ENCODE data around the gene SRGAP3.

The SRGAP3 gene

DNA sequence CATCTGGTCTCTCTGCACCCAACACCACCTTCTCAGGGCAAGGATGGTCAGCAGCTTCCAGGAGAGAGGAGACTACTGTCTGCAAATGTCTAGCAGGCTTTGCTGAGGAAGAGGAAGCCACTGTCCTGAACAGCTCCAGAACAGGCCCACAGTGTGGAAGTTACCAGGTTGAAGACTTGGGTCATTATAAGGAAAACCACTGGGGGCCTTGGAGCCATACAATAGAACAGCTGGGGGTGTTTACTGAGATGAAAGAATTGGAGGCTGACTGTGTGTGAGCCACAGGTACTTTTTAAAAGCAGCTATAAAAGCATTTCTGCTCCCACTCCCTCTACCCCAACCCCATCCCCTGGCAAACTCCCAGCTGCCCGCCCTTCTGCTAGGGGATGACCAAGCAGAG, 24.2 kb downstream of the SRGAP3 start:
- DNase-seq (ENCODE audit: low read depth) = no peak

DNA sequence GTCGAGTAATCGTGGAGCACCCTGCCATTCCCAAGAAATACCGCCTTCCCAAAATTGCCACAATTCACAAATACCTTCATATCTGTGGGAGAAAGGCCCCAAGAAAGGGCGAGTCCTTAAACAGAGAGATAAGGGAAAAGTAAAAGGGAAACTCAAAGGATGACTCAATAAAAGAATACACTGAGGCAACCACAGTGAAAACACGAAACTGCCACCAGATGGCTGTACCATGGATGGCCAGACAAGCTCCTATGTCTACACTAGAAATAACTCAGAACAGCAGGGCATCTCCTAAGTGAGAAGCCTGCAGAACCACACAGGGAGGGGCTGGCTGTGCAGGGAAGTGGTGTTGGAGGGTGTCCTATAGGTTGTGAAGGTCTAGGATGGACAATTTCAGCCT, 25.0 kb downstream of the SRGAP3 start:
- no peak for DNase-seq (ENCODE audit: low read depth)

DNA sequence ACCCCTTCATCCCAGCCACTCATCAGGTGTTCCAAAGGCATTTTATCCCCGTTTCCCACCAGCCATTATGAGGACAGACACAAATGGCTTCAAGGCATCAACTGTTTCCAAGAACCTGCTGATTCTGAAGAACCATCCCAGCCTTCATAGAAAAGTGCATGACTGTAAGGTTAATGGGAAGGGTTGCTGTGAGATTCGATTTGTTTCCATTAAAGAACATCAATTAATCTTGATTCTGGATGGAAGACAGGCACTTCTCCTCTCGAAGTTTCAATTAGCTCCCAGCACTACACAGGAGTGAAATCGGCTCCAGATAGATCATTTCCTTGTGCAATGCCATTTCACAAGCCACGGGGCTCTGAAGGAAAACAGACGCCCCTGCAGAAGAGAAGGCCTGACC, 25.8 kb downstream of the SRGAP3 start:
- DNase-seq (ENCODE audit: low read depth) = no peak

DNA sequence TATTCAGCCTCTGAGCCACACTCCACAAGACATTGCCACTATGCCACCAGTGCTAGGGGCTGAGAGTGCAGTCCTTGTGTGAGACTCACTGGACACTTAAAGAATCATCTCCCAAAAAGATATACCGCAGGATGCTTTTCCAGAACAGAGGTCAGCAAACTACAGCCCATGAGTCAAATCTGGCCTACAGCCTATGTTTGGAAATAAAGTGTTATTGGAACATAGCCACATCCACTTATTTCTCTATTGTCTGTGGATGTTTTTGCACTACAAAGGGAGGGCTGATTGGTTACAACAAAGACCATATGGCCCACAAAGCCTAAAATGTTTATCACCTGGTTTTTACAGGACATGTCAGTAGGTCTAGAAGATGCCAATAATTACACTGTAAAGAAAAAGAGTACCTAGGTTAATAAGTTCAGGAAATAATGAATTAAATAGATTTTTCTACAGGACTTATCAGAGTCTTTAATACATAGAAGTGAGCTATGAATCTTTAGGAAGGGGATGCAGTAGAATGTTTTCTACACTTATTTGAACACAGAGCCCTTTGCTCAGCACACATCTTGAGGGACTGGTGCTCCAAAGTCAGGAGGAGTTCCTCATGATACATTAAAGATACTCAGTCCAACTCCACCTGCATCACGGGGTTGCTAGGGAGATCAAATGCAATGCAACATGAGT, 26.3 kb downstream of the SRGAP3 start:
- DNase-seq (ENCODE audit: low read depth) = no peak

DNA sequence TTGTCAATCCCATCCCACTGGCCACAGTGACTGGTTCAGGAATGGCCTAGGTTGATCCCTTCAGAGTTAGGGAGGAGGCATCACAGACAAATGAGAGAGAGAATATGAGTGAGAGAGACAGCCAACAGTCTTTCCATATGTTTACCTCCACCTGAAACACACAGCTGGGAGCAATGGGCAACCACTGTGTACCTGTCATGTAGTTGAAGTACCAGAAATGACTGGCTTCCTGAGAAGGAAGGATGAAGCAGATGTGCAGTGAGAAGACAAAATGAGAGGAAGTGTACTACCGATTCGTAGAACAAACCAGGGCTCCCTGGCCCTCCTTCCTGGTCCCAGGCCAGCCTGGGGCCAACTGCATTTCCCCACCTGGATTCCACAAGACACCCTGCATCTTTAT, 27.4 kb downstream of the SRGAP3 start:
- DNase-seq (ENCODE audit: low read depth) = no peak

DNA sequence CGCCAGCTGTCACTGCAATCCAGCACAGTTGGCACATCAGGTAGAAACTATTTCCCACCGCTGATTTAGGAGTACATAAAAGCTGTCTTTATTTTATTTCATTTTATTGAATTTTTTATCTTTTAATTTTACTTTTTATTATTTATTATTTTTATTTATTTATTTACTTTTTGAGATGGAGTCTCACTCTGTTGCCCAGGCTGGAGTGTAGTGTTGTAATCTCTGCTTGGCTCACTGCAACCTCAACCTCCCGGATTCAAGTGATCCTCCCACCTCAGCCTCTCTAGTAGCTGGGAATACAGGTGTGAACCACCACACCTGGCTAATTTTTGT, 31.0 kb downstream of the SRGAP3 start:
- no peak for DNase-seq (ENCODE audit: low read depth)

DNA sequence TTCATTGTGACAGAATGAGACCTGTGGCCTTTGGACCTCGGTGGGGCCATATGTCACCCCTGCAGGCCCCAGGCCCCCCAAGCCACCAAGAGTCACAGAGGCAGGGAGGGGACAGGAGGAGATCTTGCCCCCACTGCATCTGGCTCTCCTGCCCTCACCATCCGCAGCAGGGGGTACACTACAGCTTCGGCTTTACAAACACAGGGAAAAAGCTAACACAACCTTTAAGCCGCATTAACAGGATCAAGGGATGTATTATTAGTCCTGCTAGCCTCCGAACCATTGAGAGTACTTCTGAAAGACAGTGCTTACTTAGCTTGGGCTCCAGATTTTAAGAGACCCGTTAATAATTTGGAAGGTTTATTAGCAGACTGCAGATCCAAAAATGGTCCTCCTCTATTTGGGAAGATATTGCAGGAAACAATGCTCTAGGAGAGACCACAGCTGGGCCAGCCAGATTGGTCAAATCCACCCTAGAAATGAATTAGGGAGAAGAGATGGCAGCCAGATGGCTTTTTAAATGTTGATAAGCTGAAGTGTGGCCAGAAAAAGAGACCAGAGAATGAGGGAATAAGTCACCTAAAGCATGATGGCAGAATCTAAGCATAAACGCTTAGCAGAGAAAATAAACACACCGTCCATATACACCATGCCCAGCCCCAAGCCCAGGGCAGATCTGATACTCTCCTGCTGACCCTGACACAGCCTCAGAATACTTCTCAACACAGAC, 31.5 kb downstream of the SRGAP3 start:
- no peak for DNase-seq (ENCODE audit: low read depth)

DNA sequence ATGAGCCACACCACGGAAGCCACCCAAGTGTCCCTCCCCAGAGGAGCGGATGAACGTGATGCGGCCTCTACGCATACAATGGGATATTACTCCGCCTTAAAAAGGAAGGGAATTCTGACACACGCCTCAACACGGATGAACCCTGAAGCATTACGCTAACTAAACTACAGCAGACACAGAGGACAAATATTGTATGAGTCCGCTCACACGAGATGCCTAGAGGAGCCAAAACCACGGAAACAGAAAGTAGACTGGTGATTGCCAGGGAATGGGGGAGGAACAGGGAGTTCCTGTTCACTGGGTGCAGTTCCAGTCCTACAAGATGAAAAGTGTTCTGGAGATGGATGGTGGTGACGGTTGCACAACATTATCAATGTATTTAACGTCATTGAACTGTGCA, 32.7 kb downstream of the SRGAP3 start:
- no peak for DNase-seq (ENCODE audit: low read depth)

DNA sequence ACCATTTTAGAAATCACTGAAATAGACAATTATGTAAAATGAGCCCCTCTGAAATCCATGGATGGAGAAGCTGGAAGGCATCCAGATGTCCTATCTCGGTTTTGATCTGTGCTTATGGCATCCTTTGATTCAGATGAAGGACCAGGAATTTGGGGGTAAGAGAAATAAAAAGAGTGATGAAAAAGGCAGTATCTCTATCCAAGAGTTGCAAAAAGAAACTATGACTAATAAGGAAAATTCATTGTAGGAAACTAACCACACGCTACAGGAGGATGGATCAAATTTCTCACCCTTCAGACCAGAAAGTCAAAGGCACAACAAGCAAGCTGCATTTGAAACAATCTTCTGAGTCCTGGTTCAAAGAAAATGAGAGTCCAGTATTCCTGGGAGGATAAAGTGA, 34.8 kb downstream of the SRGAP3 start:
- peak; percentile 13 for DNase-seq (ENCODE audit: low read depth)

DNA sequence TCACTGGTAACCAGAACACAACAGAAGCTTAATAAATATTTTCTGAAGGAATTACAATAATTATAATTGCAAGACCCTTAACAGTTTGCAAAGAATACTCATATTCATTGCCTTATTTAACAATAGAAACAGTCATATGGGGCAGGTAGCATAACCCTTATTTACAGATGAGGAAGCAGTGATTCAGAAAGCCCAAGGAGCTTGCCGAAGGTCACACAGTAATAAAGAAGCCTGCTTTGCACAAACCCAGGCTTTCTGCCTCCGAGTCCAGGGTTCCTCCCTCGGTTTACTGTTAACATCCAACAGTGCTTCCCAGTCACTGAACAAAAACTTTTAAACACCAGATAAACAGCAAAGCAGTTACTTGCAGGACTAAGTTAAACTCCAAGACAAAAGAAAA, 35.3 kb downstream of the SRGAP3 start:
- DNase-seq (ENCODE audit: low read depth) = no peak

DNA sequence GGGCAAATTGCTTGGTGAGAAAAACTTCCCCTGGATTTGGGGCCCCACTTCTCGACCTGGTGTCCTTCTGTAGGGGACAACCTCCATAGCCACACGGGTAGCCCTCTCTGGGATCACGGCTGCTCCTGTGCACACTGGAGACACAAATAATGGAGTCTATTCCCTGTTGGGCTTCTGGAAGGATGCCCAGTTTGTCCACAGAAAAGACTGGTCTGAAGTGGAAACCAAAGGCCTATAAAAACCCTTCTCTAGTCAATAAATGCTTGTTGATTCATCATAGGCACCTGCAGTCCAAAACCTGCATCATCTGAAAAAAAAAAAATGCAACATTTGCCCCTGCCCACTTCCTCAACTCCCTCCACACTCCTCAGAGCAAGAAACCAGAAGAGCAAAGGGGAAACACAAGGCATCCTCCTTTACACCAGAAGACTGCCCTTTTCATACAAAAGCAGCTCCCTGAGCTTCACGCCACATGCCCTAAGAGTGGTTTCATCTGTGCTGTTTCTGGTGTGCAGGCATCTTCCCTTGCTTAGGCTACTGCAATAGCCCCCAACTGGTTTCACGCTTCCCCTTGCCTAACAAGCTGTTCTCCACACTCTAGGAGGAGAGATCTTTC, 36.3 kb downstream of the SRGAP3 start:
- no peak for DNase-seq (ENCODE audit: low read depth)

DNA sequence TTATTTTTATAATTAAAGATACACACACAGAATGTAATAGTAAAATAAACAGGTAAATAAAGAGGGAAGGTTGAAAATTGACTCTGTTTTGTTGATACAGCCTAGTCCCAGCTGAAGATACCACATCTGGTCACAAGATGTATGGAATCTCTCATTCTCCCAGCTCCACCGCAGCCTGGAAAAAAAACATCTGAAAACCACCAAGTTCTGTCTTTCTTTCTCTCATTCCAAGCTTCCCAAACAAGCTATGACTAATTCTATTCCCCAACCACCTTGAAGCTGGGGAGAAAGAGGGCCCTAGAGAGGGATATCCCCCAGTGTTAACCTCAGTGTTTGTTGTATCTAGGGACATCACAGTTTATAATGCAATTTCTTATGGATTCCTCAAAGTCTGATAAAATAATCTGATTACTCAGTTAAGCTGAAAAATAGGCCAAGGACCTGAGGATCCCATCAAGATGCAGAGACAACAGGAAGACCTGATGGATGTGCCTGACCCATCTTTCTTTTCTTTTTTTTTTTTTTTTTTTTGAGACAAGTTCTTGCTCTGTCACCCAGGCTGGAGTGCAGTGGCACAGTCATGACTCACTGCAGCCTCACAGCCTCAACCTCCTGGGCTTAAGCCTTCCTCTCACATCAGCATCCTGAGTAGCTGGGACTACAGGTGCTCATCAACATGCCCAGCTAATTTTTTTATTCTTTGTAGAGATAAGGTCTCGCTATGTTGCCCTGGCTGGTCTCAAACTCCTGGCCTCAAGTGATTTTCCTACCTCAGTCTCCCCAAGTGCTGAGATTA, 38.1 kb downstream of the SRGAP3 start:
- DNase-seq (ENCODE audit: low read depth) = peak; percentile 13

DNA sequence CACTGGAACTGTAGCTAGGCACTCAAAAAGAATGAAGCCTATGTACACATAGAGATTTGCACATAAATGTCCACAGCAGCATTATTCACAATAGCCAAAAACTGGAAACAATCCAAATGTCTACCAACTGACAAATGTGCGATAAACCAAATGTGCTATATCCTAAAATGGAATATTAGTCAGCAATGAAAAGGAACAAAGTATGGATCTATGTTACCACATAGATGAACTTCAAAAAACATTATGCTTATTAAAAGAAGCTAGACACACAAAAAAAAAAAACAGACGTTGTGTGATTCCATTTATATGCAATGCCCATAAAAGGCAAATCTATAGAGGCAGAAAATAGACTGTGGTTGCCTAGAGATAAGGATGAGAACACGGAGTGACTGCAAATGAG, 39.7 kb downstream of the SRGAP3 start:
- no peak for DNase-seq (ENCODE audit: low read depth)

DNA sequence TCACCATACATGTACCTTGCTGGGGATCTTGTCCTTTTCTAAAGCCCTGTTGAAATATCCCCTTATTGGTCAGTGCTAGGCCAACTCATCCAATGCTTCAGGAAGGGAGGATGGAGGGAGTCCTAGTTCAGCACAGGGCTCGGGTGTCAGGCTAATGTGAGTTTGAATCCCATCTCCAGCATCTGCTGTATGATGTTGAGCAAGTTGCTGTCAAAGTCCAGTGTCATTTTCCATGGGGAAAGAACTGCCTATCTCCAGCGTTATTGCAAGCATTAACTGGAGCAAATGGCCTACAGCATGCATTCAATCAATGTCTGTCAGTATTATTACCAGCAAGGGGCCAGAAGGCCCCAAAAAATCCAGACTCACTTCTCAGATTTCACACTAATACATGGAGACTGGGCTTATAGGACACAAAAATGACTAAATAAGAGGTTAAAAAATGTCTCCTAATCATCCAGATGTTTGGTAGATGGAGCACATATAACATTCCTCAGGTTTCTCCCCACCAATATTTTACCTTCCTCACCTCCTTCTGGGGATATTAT, 40.8 kb downstream of the SRGAP3 start:
- no peak for DNase-seq (ENCODE audit: low read depth)

DNA sequence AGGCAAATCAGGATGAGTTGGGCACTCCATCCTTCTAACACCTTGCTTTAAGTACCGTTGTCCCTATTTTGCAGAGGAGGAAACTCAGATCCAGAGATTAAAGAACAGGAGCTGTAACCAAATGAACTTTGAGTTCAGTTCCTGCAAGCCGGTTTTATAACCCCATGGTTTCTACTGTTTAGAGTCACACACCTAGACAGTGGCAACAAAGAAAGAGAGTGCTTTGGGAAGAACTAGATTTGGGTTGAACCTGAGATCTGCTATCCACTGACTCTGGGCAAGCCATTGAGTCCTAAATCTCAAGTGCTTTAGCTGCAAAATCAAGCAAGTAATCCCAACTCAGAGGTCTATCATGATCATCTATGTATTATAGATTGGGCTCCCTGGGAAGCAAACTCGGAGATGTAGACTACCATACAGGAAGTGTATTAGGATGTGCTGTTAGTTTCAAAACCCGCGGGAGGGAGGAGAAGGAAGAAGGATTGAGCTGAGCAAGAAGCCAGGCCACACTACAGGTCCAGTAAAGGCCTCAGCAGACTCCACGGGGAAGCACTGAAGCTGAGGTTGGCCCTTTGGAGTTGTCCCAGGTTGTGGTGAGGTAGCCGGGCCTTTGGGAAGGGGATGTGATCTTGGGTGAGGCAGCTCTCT, 42.2 kb downstream of the SRGAP3 start:
- no peak for DNase-seq (ENCODE audit: low read depth)

DNA sequence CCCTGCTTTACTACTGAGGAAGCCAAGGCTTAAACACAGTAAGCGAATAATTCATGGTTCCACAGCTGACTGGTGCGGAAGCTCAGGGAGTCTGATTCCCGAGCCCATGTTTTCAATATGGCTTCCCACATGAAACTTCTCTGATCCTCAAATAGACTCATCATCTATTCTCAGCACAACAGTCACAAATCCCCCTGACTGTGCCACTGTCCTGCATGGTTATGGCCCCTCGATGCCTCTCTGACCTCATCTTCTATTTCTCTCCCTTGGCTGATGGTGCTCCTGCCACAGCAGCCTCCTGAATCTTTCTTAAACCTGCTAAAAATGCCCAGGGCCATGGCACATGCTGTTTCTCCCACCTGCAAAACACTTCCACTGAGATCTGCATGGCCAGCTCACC, 43.2 kb downstream of the SRGAP3 start:
- DNase-seq (ENCODE audit: low read depth) = no peak

DNA sequence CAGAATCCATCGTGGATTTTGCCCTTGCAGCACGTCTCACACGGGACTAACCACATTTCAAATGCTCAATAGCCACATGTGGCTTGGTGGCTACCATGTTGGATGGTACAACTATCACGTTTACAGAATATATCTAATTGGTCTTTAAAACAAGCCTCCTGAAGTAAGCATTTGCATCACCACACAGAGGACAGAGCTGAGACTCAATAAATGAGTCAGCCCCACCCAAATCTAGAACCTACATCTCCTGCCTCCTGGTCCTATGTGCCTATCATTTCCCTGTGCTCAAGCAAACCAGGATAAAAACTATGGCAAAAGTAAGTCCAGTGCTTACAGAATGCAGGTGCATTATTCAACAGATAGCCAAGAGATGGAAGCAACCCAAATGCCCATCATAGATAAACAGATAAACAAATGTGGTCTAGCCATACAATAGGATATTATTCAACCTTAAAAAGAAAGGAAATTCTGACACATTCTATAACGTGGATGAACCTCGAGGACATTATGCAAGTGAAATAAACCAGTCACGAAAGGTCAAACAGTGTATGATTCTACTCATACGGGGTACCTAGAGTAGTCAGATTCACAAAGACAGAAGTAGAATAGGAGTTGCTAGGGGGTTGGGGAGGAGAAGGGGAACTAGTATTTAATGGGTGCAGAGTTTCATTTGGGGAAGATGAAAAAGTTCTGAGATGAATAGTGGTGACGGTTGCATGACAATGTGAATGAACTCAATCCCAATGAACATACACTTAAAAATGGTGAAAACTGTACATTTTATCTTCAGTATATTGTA, 43.9 kb downstream of the SRGAP3 start:
- DNase-seq (ENCODE audit: low read depth) = no peak

DNA sequence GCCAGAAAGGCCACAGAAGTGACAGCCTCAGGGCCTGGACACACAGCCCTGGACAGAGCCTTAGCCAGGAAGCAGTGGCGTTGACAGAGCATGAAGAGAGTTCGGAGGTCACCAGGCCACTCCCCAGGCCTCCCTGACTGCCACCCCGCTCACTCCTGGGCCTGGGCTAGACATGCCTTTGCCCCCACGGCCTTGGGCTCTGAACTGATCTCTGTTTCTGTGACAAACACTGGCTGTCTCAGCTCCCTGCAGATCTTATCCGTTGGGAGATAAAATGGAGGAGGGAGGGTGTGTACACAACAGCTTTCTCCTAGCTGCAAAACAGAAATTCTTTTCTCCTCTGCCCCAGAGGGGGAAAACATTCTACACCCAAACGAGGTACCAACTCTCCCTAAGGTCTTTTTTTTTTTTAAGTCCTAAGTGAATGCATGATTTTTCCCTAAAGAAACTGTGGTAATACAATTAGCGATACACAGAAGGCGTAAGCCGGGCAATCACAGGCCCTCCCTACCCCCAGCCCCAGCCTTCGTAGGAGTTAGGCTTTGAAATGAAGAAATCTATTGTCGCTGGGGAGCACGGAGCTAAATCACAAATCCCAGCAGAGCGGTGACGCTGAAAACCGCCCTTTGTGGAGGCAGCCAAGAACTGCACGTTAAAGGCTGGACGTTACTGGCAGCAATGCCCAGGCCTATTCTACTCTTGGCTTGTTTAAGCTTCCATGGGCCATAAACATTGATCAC, 45.0 kb downstream of the SRGAP3 start:
- DNase-seq (ENCODE audit: low read depth) = no peak

DNA sequence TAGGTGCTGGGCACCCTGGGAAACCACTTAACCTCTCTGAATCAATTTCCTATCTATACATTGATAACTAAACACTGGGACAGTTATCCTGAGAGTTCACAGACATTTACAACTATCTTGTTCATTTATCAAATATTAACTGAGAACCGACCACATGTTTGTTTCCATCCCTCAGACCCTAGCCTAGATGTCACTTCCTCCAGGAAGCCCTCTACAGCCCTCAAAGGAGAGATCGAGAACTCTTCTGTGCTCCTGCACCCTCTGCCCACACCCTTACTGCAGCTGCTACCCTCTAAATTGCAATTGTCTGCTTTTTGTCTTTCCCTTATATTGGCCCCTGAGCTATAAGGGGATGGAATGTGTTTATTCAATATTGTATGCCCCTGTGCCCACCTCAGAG, 46.1 kb downstream of the SRGAP3 start:
- no peak for DNase-seq (ENCODE audit: low read depth)

DNA sequence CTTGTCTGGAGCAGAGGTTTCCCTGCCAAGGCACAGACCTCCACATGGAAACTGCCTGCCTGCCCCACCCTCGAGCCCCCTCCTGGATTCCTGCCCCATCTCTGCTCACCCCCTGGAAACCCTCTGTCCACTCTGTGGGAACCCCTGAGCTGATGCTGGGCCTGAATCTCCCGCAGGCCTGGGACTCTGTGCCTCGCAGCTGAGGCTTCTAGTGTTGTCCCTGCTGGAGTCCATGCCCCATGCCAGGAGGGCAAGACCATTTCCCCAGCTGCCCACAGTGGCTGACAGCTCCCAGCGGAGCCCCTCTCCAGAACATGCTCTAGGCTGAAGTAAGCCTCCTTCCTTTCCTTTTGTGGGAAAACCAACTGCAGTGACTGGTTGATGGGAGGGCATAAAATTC, 46.9 kb downstream of the SRGAP3 start:
- no peak for DNase-seq (ENCODE audit: low read depth)

DNA sequence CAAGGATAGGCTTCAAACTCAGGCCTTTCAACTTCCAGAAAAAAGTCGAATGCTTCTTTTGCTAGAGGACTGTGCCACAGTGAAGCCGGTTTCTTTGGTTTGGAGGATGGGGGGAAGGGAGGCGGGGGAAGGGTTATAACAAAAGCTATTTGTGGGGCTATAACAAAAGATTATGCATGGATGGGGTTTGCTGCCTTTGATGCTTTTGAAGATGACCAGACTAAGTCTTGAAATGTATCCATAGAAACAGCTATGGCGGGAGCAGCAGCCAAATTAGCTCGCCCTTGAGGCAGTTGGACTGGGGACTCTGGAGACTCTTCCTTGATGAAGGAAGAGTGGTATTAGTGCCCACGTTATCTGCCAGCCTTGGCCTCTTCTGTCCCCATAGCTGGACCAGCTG, 47.5 kb downstream of the SRGAP3 start:
- no peak for DNase-seq (ENCODE audit: low read depth)

Data from non-pigmented ciliary epithelial cell (primary cell).